Fibroblast of peridontal ligament (primary cell): ENCODE results near the gene TRAF2.
"Not testable (repeated sequence)": the region's sequence is repeated elsewhere in the genome, so short reads cannot be mapped to it uniquely, and the experiment has no call there.

ENCODE experiments used
- DNase-seq: peaks from one replicate; pipeline ENCODE4 v3.0.0-alpha.2; 2010; ENCODE audit errors: extremely low read depth

Gene TRAF2

DNA sequence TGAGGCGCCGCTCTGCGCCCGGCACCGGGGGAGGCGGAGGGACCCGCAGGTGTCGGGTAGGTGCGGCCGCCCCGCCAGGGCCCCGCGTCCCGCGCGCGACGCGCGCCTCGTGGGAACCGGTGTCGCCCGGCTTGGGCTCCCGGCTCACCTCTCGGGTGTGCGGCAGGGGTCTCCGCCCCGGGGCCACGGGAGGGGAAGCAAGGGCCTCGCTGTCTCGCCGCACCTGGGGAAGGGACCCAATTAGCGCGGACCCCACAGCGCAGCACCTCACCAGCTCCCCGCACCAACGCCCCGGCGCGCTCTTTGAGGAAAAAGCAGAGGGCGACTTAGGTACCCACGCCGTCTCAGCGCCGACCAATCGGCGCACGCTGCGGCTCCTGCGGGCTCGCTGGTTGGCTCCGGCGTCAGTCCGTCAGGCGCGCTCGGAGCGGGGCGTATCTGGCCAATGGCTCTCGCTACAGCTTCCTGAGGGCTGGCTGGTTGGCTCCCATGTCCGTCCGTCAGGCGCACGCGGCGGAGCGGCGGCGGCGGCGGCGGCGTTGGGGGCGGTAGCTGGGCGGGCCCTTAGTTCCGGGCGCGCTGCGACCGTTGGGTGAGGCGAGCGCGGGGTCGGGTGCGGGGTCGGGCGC, at the start of gene TRAF2:
Gene TRAF2, plus strand, starts transcription at position 567 of the 629 bp plus-strand sequence. CDS start 12,225 bp downstream, outside the sequence.
- DNase-seq = peak; percentile 98

GRCh38 chr9:136837146-136837855, 49.0 kb upstream of the TRAF2 start:
- no peak for DNase-seq

GRCh38 chr9:136837856-136838277, 48.4 kb upstream of the TRAF2 start:
- not testable (repeated sequence) for DNase-seq

- no peak for DNase-seq
Measured at GRCh38 chr9:136838314-136839228, 47.7 kb upstream of the TRAF2 start.

DNA sequence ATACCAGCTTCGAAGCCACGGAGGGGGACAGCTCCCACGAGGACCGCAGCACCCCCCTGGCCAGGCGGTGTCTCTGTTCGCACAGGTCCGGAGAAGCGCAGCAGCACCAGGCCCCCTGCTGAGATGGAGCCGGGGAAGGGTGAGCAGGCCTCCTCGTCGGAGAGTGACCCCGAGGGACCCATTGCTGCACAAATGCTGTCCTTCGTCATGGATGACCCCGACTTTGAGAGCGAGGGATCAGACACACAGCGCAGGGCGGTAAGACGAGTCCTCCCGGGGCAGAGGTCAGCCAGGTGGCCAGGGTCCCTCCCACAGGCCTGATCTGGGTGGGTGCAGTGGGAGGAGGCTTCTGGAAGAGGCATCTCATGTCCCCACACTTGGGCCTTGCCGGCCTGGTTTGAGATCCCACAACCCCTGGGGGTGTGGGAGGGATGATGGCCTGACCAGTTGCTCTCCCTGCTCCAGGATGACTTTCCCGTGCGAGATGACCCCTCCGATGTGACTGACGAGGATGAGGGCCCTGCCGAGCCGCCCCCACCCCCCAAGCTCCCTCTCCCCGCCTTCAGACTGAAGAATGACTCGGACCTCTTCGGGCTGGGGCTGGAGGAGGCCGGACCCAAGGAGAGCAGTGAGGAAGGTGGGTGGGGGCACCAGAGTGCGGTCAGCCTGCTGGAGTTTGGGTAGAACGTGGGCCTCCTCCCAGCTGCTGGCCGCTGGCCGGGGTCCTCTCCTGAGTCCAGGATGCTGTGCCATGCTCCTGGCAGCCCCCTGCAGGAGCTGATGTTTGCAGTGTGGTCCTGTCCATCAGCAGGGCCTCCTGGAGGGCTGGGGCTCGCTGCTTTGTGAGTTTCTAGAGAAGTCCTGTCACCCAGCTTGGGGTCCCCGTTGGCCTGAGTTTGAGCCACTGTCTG, 46.8 kb upstream of the TRAF2 start:
- no peak for DNase-seq

GRCh38 chr9:136840140-136840876, 46.0 kb upstream of the TRAF2 start:
- no peak for DNase-seq

GRCh38 chr9:136840877-136841645, 45.3 kb upstream of the TRAF2 start:
- DNase-seq = peak; percentile 32

DNA sequence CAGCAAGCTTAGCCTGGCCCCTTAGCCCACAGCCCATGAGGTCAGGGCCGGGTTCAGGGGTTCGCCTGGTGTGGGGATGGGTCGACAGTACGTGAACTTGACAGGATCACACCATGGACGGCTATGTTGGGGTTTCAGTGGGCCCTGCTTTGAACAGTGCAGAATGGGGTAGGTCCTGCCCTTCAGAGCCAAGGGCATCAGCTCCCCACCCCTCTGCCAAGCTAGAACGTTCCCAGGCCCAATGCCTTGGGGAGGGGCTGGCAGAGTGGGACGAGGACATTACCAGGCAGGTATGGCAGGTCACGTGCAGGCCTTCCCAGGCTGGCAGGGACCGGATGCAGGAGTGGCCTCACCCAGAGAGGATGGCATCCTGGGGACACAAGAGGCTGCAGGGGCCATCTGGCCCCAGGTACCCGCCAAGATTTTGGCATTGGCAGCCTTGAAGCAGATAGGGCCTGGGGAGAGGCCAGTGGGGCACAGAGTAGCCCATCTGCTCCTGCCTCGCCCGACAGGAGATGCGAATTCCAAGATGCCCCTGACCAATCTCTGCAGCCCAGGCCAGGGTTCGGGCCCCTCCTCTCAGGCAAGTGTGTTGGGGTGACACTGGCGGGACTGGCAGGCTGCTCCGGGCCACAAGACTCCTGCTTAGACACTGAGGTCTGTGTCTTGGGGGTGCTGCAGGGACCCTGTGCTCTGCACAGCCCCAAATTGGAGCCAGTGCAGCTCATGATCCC, 44.5 kb upstream of the TRAF2 start:
- DNase-seq = not testable (repeated sequence)

- peak; percentile 65 for DNase-seq
Measured at GRCh38 chr9:136842380-136842948, 43.9 kb upstream of the TRAF2 start, which contains the start of gene AJM1. TSS of gene AJM1 (plus strand) at chr9:136842478. CDS start at chr9:136844415, 1,937 bp downstream.

- not testable (repeated sequence) for DNase-seq
Measured at GRCh38 chr9:136843159-136843800, 43.0 kb upstream of the TRAF2 start.

GRCh38 chr9:136843801-136844740, 42.2 kb upstream of the TRAF2 start:
- not testable (repeated sequence) for DNase-seq

GRCh38 chr9:136844761-136845464, 41.4 kb upstream of the TRAF2 start:
- DNase-seq = no peak

- no peak for DNase-seq
Measured at GRCh38 chr9:136845465-136846260, 40.7 kb upstream of the TRAF2 start.

- no peak for DNase-seq
Measured at GRCh38 chr9:136846376-136847087, 39.8 kb upstream of the TRAF2 start.
